ENCODE data around the gene RALGPS1. TPM values are rescaled to one million over a fixed set of nuclear protein-coding genes. Genes with fewer than 3 reads are reported as not detected.

The RALGPS1 gene
- total RNA-seq, 2 experiments from 2014 or later: 1.9 to 2.2 TPM

DNA sequence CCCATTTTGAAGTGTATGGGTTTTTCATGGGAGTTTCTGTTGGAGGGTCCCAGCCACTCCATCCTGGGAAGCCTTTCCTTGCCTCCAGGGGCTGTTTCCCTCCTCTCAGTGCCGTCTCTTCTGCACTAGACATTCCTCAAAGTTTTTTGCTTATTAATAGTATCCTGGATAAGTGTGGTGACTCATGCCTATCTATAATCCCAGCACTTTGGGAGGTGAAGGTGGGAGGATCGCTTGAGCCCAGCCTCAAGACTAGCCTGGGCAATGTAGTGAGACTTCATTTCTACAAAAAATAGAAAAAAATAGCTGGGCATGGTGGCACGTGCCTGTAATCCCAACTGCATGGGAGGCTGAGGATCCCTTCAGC is 43.1 kb downstream of the RALGPS1 start:
- TF ChIP-seq, protein P1, sequence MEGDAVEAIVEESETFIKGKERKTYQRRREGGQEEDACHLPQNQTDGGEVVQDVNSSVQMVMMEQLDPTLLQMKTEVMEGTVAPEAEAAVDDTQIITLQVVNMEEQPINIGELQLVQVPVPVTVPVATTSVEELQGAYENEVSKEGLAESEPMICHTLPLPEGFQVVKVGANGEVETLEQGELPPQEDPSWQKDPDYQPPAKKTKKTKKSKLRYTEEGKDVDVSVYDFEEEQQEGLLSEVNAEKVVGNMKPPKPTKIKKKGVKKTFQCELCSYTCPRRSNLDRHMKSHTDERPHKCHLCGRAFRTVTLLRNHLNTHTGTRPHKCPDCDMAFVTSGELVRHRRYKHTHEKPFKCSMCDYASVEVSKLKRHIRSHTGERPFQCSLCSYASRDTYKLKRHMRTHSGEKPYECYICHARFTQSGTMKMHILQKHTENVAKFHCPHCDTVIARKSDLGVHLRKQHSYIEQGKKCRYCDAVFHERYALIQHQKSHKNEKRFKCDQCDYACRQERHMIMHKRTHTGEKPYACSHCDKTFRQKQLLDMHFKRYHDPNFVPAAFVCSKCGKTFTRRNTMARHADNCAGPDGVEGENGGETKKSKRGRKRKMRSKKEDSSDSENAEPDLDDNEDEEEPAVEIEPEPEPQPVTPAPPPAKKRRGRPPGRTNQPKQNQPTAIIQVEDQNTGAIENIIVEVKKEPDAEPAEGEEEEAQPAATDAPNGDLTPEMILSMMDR (IDR thresholded peaks at IDR 0.05): no peak
- ChIA-PET POLR2A (interaction anchor here (0.5 kb wide), 1 partner anchor 60 kb away, joined by 3 read pairs; no protein-coding TSS in a partner anchor), CTCF (interaction anchor here (1.0 to 1.5 kb wide), 2 partner anchors 59 to 241 kb away, joined by 3 read pairs; no protein-coding TSS in a partner anchor)
- DNase-seq (no peak), ATAC-seq (no peak)
- H3K27ac Mint-ChIP-seq: no peak overlapping the region
- no peaks in the 10 kb centered on the region for H3K9me3 Mint-ChIP-seq
- intact Hi-C loops (cut with micrococcal nuclease): no loop called here
- H3K27me3 Mint-ChIP-seq: peaks cover 8% of the 10 kb centered on the region
- H3K4me1 Mint-ChIP-seq (ENCODE audit: low read depth): no peaks in the 10 kb centered on the region
- H3K4me3 Mint-ChIP-seq: no peak overlapping the region
- H3K36me3 Mint-ChIP-seq (ENCODE audit: low read depth): no peaks in the 10 kb centered on the region

DNA sequence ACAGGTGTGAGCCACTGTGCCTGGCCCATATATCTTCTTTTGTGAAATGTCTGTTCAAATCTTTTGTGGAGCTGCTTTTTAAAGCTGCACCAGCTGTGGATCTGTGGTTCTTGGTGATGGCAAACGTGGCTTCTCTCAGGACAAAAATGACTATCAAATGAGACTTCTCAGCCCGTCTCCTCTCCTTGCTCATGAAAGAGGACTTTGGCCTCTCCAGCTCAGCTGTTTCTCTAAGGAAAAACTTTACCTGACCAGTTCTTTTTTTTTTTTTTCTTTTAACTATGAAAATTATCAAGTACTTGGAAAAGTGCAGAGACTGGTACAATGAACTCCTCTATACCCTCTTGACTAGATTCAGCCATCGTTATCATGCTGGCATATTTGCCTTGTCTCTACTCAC is 44.8 kb downstream of the RALGPS1 start:
- H3K27ac Mint-ChIP-seq: no peak overlapping the region
- DNase-seq (no peak), ATAC-seq (no peak)
- H3K27me3 Mint-ChIP-seq: peaks cover 8% of the 10 kb centered on the region
- CTCF ChIA-PET: interaction anchor here (1.2 kb wide), 1 partner anchor 19 kb away, joined by 4 read pairs; no protein-coding TSS in a partner anchor
- intact Hi-C loops (cut with micrococcal nuclease): no loop called here
- H3K4me1 Mint-ChIP-seq (ENCODE audit: low read depth): no peaks in the 10 kb centered on the region
- no peaks in the 10 kb centered on the region for H3K36me3 Mint-ChIP-seq (ENCODE audit: low read depth)
- H3K4me3 Mint-ChIP-seq: no peak overlapping the region
- no peaks in the 10 kb centered on the region for H3K9me3 Mint-ChIP-seq
- TF ChIP-seq, protein P1 (IDR thresholded peaks at IDR 0.05): no peak
- POLR2A ChIA-PET: no interaction called here

DNA sequence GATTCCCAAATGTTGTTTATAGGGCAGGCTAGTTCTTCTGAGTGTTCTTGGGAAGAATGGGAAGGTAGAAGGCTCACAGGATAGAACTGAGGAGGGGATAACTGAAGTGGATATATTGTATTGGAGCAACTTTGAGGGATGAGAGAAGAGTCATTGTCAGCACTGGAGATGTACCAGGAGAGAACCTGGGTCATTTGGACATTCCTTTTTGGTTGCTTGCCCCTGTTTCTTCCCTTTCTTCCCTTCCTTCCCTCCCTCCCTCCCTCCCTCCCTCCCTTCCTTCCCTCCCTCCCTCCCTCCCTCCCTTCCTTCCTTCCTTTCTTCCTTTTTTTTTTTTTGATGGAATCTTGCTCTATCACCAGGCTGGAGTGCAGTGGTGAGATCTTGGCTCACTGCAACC is 45.3 kb downstream of the RALGPS1 start:
- ChIA-PET POLR2A (no interaction called here), CTCF (interaction anchor here (1.2 to 1.4 kb wide), 2 partner anchors 19 to 239 kb away, joined by 4 to 5 read pairs; no protein-coding TSS in a partner anchor)
- TF ChIP-seq, protein P1 (IDR thresholded peaks at IDR 0.05): no peak
- no peak overlapping the region for H3K27ac Mint-ChIP-seq
- no peaks in the 10 kb centered on the region for H3K4me1 Mint-ChIP-seq (ENCODE audit: low read depth)
- no peak for DNase-seq
- H3K27me3 Mint-ChIP-seq: peaks cover 8% of the 10 kb centered on the region
- no peaks in the 10 kb centered on the region for H3K36me3 Mint-ChIP-seq (ENCODE audit: low read depth)
- H3K4me3 Mint-ChIP-seq: no peak overlapping the region
- no peaks in the 10 kb centered on the region for H3K9me3 Mint-ChIP-seq
- no peak for ATAC-seq
- intact Hi-C loops (cut with micrococcal nuclease): no loop called here

DNA sequence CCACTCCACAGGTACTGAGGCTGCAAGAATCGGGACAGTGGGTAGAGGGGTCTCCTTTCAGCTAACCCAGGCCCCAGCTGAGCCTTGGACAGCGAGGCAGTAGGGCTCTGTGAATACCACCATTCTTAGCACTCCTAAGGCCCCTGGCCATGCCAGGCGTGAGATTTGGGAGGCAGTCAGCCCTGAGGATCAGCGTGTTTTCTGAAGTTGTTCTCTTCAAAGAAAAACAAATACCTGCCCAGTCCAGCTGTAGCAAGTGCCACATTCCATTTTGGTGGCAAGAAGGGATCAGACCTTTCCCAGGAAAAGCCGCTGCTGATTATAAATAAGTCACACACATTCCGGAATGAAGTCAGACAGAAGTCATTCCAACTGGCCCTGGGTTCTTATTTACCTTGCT is 47.8 kb downstream of the RALGPS1 start:
- TF ChIP-seq, protein P1 (IDR thresholded peaks at IDR 0.05): no peak
- H3K4me3 Mint-ChIP-seq: no peak overlapping the region
- no peaks in the 10 kb centered on the region for H3K36me3 Mint-ChIP-seq (ENCODE audit: low read depth)
- ATAC-seq (no peak), DNase-seq (no peak)
- H3K27ac Mint-ChIP-seq: no peak overlapping the region
- ChIA-PET CTCF (interaction anchor here (1.3 kb wide), 1 partner anchor 21 kb away, joined by 4 read pairs; no protein-coding TSS in a partner anchor), POLR2A (no interaction called here)
- intact Hi-C loops (cut with micrococcal nuclease): no loop called here
- H3K9me3 Mint-ChIP-seq: no peaks in the 10 kb centered on the region
- peaks cover 9% of the 10 kb centered on the region for H3K27me3 Mint-ChIP-seq
- peaks cover 2% of the 10 kb centered on the region for H3K4me1 Mint-ChIP-seq (ENCODE audit: low read depth)

DNA sequence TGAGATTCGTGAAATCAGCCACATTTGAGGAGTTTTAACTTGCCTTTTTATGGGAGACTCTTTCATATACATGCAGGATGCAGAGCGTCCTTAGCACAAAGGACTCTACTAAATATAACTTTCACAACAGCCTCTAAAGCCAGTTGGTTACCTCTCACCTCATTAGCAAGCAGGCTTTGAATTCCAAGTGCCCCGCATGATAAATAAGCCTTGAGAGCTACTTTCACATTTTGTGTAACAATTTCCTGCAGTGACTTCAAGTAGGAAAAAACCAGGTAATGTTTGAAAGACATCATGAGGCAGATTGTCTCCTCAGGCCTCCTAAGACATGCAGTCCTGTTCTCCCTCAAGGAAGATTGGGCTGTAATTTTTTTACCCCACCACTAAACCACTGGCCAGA is 50.5 kb downstream of the RALGPS1 start:
- CTCF ChIA-PET: interaction anchor here (0.6 to 2.7 kb wide), 25 partner anchors 8 to 490 kb away, joined by 3 to 17 read pairs (median 4); partner anchors contain the start of gene ANGPTL2
- POLR2A ChIA-PET: no interaction called here
- H3K9me3 Mint-ChIP-seq: no peaks in the 10 kb centered on the region
- no peak overlapping the region for H3K4me3 Mint-ChIP-seq
- H3K4me1 Mint-ChIP-seq (ENCODE audit: low read depth): peaks cover 2% of the 10 kb centered on the region
- H3K27me3 Mint-ChIP-seq: peaks cover 7% of the 10 kb centered on the region
- no peak for DNase-seq
- no peaks in the 10 kb centered on the region for H3K36me3 Mint-ChIP-seq (ENCODE audit: low read depth)
- no peak overlapping the region for H3K27ac Mint-ChIP-seq
- intact Hi-C loops (cut with micrococcal nuclease): no loop called here
- TF ChIP-seq, protein P1 (IDR thresholded peaks at IDR 0.05): no peak
- no peak for ATAC-seq
